HG02571 (cell line): Measurements from ENCODE around the gene POLR3E.

Source experiments
- ATAC-seq: cut with Tn5 transposase; IDR thresholded peaks from one replicate; pipeline ENCODE4 v1.9.1; 2021; ENCODE audit warnings: mild to moderate bottlenecking, moderate library complexity; ENCODE audit not compliant: unreplicated experiment

Gene POLR3E

DNA sequence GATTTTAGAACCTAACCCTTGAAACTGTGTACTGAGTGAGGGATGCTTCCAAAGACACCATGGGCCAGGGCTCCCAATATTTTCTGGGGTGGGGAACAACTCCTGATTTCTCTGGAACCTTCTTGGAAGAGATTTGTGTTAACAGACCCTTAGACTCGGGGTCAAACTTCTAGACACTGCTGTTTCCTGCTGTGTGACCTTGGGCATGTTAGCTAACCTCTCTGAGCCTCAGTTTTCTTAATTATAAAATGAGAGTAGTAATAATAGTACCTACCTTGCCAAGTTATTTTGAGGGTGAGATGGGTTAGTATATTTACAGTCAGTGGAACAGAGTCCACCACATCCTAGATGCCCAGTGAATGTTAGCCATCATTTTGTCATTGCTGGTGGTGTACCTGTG, 18.8 kb downstream of the POLR3E start:
- ATAC-seq = no peak

- no peak for ATAC-seq
These were observed 19.2 kb downstream of the POLR3E start for GRCh38 chr16:22316411-22316811.

GRCh38 chr16:22317001-22317530, 19.9 kb downstream of the POLR3E start:
- ATAC-seq = no peak

DNA sequence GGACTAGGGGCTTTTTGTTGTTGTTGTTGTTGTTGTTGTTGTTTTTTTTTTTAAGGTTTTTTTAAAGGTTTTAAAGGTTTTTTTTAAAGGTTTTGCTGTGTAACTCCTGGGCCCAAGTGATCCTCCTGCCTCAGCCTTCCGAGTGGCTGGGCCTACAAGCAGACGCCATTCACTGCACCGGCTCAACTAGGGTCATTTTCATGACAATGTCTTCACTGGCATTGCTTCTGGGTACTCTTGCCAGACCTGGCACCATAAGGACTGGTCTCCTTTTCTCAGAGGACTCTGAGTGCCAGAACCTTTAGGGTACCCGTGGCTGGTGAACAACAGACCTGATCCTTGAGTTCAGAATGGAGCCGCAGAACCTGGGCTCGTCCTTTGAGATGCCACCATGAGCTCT, 20.4 kb downstream of the POLR3E start:
- ATAC-seq = no peak

DNA sequence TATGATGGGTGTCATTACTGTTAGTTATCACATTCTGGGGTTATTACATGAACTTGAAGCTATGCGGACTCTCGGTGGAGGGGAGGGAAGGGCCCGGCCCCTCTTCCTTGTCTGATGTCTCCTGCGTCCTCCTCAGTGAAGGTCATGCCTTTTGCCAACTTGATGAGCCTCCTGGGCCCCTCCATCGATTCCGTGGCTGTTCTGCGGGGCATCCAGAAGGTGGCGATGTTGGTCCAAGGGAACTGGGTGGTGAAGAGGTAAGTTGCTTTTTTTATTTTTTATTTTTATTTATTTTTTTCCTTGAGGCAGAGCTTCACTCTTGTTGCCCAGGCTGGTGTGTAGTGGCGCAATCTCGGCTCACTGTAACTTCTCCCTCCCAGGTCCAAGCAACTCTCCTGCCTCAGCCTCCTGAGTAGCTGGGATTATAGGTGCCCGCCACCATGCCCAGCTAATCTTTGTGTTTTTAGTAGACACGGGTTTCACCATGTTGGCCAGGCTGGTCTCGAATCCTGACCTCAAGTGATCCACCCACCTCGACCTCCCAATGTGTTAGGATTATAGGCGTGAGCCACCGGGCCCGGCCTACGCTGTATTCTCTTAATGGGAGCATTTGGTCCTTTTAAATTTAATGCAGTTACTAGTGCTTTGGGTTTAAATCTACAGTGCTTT, 21.6 kb downstream of the POLR3E start:
- ATAC-seq = no peak

- ATAC-seq = no peak
These were observed 23.5 kb downstream of the POLR3E start for GRCh38 chr16:22320572-22321339.

DNA sequence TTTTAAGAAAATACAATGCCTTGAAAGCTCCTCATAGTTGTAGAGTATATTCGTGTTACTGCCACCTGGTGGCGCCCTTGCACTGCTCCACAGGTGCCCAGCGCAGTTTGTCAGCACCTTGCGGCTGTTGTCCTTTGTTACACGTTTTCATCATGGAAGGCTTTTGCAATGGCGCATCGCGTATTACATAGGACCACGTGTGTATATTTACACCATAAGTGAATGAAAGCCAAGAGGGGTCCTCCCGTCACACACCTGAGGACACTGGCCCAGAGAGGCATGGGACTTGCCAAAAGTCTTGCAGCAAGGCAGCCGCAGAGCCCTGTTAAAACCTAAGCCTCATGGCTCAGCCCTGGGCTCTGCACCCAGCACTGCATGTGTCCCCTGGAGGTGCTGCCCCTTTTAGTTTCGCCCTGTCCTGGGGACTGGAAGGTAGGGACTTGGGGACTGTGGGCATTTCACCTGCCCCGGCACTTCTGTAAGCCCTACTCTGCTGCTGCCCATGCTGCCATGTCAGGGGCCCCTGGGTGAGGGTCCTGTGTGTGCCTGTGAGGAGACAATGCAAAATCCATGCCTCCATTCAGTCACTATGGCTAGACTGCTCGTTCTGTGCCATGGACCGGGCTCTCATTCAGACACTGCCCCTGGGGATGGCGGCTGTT, 24.3 kb downstream of the POLR3E start:
- ATAC-seq = no peak

GRCh38 chr16:22322021-22322471, 24.8 kb downstream of the POLR3E start:
- ATAC-seq = no peak

DNA sequence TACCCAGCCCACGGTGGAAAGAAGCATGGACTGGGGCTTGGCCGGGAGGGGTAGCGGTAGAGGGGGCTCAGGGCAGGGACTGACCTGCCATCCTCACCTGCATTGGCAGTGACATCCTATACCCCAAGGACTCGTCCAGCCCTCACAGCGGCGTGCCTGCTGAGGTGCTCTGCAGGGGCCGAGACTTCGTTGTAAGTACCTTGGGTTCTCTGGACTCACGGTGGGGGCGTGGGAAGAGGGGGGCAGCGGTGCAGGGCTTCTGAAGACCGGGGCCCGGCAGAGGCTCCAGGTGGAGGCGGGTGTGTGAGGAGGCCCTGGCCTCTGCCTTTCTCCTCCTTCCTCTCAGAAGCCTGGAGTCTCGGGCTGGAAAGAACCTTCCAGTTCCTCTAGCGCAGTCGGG, 25.5 kb downstream of the POLR3E start:
- ATAC-seq = no peak

GRCh38 chr16:22323173-22323958, 26.2 kb downstream of the POLR3E start:
- ATAC-seq = no peak

GRCh38 chr16:22323959-22324786, 27.0 kb downstream of the POLR3E start:
- ATAC-seq = no peak

GRCh38 chr16:22324787-22325597, 27.8 kb downstream of the POLR3E start:
- no peak for ATAC-seq

DNA sequence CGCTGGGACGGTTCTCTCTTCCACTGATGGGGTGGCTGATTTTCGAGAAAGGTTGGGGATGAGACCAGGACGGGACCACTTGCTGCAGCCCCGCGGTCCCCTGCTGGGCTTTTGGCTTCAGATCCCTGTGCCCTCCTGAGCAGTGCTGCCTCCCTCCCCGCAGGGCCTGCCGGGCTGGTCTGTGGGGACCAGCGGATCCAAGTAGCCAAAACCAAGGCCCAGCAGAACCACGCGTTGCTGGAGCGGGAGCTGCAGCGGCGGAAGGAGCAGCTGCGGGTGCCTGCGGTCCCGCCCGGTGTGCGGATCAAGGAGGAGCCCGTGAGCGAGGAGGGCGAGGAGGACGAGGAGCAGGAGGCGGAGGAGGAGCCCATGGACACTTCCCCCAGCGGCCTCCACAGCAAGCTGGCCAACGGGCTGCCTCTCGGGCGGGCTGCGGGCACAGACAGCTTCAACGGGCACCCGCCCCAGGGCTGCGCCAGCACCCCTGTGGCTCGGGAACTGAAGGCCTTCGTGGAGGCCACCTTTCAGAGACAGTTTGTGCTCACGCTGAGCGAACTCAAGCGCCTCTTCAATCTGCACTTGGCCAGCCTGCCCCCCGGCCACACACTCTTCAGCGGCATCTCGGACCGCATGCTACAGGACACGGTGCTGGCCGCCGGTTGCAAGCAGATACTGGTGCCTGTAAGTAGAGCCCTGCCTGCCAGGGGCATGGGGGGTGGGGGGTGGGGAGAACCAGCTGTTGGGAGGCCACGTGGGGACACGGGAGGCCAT, 28.6 kb downstream of the POLR3E start:
- no peak for ATAC-seq

- no peak for ATAC-seq
These were observed 29.1 kb downstream of the POLR3E start for GRCh38 chr16:22326369-22326652.

GRCh38 chr16:22326771-22327445, 29.7 kb downstream of the POLR3E start:
- ATAC-seq = no peak

- no peak for ATAC-seq
These were observed 30.2 kb downstream of the POLR3E start for GRCh38 chr16:22327446-22327775.

DNA sequence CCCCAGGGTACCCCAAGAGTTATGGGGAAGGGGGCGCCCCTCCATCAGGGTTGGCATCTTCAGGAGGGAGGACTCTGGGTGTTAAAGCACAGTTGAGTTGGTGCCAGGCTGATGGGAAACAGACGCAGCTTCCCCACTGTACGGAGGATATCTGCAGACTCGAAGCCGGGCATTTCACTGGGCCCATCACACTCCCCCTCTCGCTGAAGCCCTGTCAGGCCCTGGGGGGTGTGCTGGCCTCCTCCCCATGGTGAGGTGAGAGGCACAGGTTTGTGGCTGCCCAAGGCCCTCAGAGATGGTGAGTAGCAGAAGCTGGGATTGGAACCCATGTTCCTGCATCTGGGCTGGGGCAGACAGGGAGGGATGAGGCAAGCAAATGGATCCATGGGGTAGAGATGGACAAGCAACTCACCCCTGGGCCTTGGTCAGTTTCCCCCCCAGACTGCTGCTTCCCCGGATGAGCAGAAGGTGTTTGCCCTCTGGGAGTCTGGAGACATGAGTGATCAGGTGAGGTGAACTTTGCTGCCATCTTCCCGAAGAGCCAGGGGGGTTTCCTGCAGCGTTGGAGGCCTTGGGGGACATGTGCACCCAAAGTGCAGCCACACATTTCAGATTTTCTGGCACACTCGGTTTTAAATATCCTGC, 31.0 kb downstream of the POLR3E start:
- ATAC-seq = no peak

- ATAC-seq = no peak
These were observed 32.0 kb downstream of the POLR3E start for GRCh38 chr16:22329199-22329695.
